Panc1 (cell line): ENCODE data around the gene YKT6.

ENCODE experiments used
- CTCF ChIP-seq: fragments of 450-650 bp; IDR thresholded peaks from 2 replicates; pipeline ENCODE4 v1.5.1; 2017; ENCODE audit warnings: mild to moderate bottlenecking
- POLR2AphosphoS5 ChIP-seq: IDR thresholded peaks from 2 replicates; pipeline ENCODE4 v1.6.1; 2012; ENCODE audit warnings: mild to moderate bottlenecking, low read depth, low read length, moderate library complexity
- SIN3A ChIP-seq: IDR thresholded peaks from 2 replicates; pipeline ENCODE4 v1.6.1; 2012; ENCODE audit warnings: low read depth, mild to moderate bottlenecking, low read length, moderate library complexity, borderline replicate concordance; ENCODE audit not compliant: insufficient read depth

GRCh38 chr7:44208085-44208484 lies 7.3 kb downstream of the YKT6 start:
- no peak for TF ChIP-seq CTCF
- TF ChIP-seq SIN3A, result no peak
- no peak for TF ChIP-seq POLR2AphosphoS5
